ENCODE measurements around the gene CARD11.

GRCh38 chr7:3067606-3068380 lies 24.1 kb upstream of the CARD11 start:
- TF ChIP-seq CTCF (IDR thresholded peaks at IDR 0.05): no peak
- TF ChIP-seq POLR2A (IDR thresholded peaks at IDR 0.05; ENCODE audit: low read depth): no peak
- no peak for TF ChIP-seq POLR2AphosphoS5 (IDR thresholded peaks at IDR 0.05)
- TF ChIP-seq EP300 (IDR thresholded peaks at IDR 0.05): no peak

Data from esophagus muscularis mucosa (tissue), 4 donors.